Stimulated activated naive CD8-positive, alpha-beta T cell treated with anti-CD3 and anti-CD28 coated beads, Interleukin-15, Interleukin-2, amounts not matched to agents 100 U/mL and 50 U/mL, for 24 hours (primary cell): Measurements from ENCODE around the gene XAF1.
A peak's percentile ranks its signal among the peaks of the same experiment; 100 is the strongest.
"Not testable (repeated sequence)": the region's sequence is repeated elsewhere in the genome, so short reads cannot be mapped to it uniquely, and the experiment has no call there.

ENCODE experiments used
- ATAC-seq: fragments of 150-1000 bp; cut with Tn5 transposase; one replicate; pipeline ENCODE4 v1.10.0; 2021
- DNase-seq: peaks from one replicate; pipeline ENCODE4 v3.0.0; 2021

Gene XAF1

DNA sequence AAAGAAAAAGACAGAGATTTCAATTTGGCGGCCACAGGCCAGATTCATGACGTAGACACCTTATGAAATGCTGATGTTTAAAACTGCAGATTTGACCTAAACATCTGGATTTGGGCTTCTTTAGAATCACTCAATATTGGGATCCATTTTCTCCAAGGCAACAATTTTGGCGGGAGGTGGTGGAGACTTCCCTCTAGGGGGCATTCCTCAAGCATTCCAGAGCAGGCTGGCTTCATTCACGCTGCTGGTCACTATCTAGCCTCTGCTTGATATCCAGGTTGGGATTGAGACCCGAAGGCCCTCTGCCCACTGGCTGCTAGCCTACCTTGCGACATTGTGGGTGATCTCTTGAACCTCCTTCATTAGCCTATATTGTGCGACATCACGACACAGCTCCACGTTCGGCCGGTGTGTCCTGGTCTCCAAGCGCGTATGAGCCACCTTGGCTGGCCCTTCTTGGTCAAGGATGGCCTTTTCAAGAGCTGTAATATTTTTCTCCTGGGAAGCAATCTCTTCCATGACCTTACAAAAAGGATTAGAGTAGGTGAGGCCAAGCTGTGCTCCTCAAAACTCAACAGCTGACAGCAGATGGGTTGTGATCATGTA is 44.7 kb downstream of the XAF1 start:
- ATAC-seq (peak; percentile 40), DNase-seq (peak; percentile 24)

DNA sequence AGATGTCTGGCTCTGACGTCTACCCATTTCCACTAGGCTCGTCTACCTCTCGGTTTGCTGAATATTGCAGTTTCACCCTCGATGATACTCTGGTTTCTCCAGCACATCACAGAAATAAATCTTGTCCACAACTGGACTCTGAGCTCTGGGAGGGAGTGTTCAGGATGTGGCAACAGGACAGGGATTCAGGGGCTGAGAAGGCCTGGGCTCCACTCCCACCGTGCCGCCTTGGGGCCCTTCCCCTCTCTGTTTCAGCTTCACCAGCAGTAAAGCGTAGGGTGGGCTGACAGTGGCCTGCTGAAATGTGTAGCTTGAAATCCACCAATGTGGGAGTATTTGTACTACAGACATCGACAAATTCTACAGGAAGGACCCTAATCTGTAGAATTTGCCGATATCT is 55.7 kb downstream of the XAF1 start:
- ATAC-seq = no peak
- DNase-seq = no peak

DNA sequence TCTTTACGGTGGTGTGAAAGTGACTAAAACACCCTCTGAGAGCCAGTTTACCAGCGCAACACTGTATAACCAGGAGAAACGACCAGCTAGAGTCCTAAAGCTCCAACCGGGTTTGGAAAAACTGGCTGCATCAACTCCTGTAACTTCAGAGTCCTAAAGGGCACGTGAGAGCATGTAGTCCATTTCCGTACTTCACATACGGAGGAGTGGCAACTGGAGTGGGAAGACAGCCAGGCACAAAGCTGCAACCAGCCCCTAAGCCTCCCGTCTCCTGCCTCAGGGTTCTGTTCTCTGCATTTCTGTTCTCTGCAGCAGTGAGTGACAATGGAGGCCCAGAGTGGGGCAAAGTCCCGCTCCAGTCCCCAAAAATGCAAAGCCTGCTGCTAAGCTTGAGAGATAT is 56.4 kb downstream of the XAF1 start:
- no peak for ATAC-seq

DNA sequence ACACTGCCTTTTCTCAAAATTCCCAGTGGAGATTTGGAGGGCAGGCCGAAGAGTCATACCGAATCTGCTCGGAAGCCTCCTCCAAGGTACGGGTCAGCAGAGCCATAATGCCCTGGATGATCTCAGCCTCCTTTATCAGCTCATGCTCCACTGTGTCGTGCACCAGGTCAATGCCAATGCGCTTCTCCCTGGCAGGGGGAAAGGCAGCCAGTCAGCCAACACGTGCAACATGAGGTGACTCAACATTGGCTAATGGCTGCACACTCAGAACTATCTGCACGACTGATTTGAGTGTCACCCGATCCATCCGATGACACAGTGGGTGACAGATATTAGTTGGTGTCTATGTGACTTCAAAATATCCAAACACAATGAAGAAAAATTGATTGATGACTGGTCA is 59.9 kb downstream of the XAF1 start:
- no peak for ATAC-seq
- DNase-seq = no peak

More for the DNA sequence above, 56.4 kb downstream of the XAF1 start:
- no peak for DNase-seq

DNA sequence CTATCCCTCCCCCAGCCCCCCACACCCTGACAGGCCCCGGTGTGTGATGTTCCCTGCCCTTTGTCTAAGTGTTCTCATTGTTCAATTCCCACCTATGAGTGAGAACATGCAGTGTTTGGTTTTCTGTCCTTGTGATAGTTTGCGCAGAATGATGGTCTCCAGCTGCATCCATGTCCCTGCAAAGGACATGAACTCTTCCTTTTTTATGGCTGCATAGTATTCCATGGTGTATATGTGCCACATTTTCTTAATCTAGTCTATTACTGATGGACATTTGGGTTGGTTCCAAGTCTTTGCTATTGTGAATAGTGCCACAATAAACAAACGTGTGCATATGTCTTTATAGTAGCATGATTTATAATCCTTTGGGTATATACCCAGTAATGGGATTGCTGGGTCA is 60.5 kb downstream of the XAF1 start:
- ATAC-seq, DNase-seq: not testable (repeated sequence)

DNA sequence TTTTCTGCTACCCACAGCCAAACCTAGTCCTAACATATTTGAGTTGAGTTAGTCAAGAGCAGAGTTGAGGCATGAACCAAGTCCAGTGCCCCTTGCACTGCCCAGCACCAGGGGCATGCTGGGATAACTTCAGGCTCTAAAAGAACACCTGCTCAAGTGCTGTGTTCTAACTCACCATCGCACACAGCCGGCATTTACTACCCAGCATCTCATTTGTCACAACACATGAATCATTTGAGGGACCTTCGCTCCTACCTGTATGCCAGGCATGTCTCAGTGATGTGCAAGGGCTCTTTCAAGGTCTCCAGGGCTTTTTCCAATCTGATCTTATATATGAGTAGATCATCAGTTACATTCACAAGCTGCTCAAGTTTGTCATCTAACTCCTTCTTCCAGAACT is 63.1 kb downstream of the XAF1 start:
- no peak for ATAC-seq
- DNase-seq = no peak

DNA sequence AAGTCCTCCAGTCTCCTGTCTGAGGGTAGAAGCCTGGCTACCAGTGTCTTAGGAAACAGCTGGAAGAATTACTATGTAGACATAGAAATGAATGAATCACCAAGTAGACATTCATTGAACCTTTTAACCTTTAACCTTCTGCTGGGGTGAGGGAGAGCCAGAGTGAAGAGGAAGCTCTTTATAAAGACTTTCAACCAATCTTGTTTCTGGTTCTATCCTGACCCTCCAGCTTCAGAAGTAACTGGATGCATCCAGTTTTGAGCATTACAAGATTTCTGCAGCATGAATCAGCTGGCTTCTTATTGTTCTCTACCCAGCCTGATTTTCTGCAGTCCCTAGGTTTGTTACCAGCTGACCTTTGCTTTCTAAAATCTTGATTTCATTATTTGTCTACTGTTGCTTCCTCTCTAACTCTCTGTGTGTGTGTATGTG is 67.2 kb downstream of the XAF1 start:
- no peak for DNase-seq
- no peak for ATAC-seq
